Kidney epithelial cell (primary cell): ENCODE results near the gene USP15. TPM values are rescaled to one million over a fixed set of nuclear protein-coding genes. Genes with fewer than 3 reads are reported as not detected.

Experiments
- DNase-seq: peaks from one replicate; pipeline ENCODE4 v3.0.0-alpha.2; 2010; ENCODE audit warnings: low read depth
- H3K27me3 ChIP-seq: 2 replicates; pipeline ENCODE4 v1.6.0; 2011; ENCODE audit warnings: low read length; ENCODE audit not compliant: control insufficient read depth, insufficient read depth
- H3K36me3 ChIP-seq: 2 replicates; pipeline ENCODE4 v1.5.1; 2011; ENCODE audit warnings: low read length; ENCODE audit not compliant: control insufficient read depth, insufficient read depth
- H3K4me3 ChIP-seq: 2 replicates; pipeline ENCODE4 v1.5.1; 2011; ENCODE audit warnings: low read depth, mild to moderate bottlenecking, control low read depth, low read length
- total RNA-seq: library from RNA; depleted of rRNA; stranded (reverse); fragments of >200 nt; gene quantifications from 2 replicates; pipeline ENCODE4 v1.2.3, GENCODE V29; 2015
- TF ChIP-seq, protein P1 (sequence below): IDR thresholded peaks from 2 replicates; pipeline ENCODE4 v1.5.1; 2011; ENCODE audit warnings: mild to moderate bottlenecking, moderate library complexity, low read length, control low read depth, inconsistent platforms; ENCODE audit not compliant: insufficient read depth, poor library complexity, severe bottlenecking

USP15 gene
- total RNA-seq, 1 donor from 2014 or later = 37.5 TPM

DNA sequence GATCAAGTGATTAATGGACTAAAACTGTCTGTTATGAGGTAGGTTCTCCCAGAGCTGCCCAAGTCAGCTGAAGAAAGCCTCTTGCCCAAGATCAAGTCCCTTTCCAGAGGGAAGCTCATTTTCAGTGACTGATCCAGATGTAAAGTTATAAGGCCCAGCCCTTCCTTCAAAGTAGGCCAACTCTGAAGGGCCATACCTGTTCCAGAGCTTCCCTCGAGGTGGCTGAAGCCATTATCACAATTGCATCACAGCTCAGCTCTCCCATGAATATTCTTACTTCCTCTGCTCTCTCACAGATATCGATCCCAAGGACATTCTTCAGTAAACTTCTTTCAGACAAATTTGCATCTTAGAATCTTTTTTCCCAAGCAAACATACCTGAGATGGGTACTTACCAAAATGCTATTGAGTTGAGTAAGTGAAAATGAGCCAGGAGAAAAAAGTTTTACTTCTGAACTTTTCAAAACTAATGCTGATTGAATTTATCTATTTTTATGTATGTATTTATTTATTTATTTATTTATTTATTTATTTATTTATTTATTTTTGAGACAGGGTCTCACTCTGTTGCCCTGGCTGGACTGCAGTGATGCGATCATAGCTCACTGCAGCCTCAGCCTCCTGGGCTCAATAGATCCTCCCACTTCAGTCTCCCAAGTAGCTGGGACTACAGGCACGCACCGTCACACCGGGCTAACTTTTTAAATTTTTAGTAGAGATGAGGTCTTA lies 42.6 kb upstream of the USP15 start:
- Histone ChIP-seq H3K27me3 (no peaks in the 10 kb centered on the region), H3K36me3 (no peaks in the 10 kb centered on the region), H3K4me3 (no peak overlapping the region)
- DNase-seq = no peak
- TF ChIP-seq, protein P1, sequence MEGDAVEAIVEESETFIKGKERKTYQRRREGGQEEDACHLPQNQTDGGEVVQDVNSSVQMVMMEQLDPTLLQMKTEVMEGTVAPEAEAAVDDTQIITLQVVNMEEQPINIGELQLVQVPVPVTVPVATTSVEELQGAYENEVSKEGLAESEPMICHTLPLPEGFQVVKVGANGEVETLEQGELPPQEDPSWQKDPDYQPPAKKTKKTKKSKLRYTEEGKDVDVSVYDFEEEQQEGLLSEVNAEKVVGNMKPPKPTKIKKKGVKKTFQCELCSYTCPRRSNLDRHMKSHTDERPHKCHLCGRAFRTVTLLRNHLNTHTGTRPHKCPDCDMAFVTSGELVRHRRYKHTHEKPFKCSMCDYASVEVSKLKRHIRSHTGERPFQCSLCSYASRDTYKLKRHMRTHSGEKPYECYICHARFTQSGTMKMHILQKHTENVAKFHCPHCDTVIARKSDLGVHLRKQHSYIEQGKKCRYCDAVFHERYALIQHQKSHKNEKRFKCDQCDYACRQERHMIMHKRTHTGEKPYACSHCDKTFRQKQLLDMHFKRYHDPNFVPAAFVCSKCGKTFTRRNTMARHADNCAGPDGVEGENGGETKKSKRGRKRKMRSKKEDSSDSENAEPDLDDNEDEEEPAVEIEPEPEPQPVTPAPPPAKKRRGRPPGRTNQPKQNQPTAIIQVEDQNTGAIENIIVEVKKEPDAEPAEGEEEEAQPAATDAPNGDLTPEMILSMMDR = no peak

DNA sequence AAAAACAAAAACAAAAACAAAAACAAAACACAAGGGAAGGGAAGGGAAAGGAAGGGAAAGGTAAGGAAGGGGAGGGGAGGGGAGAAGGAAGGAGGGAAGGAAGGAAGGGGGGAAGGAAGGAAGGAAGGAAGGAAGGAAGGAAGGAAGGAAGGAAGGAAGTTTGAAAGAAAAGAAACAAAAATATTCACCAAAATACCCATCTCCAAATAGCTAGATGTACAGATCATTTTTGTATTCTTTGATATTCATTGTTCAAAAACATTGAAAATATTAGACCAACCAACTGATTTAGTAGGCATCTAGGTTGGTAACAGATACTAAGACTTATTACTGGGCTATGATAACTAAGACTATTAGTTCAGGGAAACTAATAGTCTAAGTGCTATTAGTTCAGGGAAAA lies 39.1 kb upstream of the USP15 start:
- H3K36me3 ChIP-seq = no peaks in the 10 kb centered on the region
- no peaks in the 10 kb centered on the region for H3K27me3 ChIP-seq
- no peak overlapping the region for H3K4me3 ChIP-seq
- TF ChIP-seq, protein P1 = no peak
- DNase-seq = no peak

DNA sequence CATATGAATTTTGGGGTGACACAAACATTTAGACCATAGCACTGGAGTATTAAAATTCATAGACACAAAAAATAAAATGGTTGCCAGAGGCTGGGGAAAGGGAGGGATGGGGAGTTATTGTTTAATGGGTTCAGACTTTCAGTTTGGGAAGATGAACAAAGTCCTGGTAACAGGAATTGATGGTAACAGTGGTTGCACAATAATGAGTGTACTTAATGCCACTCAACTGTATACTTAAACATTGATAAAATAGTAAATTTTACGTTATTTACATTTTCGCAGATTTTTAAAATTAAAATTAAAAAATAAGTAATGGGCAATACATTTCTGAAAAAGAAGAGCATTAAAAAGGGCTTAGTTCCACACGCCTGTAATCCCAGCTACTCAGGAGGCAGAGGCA lies 35.6 kb upstream of the USP15 start:
- DNase-seq = no peak
- H3K4me3 ChIP-seq = no peak overlapping the region
- TF ChIP-seq, protein P1 = no peak
- no peaks in the 10 kb centered on the region for H3K36me3 ChIP-seq
- no peaks in the 10 kb centered on the region for H3K27me3 ChIP-seq

DNA sequence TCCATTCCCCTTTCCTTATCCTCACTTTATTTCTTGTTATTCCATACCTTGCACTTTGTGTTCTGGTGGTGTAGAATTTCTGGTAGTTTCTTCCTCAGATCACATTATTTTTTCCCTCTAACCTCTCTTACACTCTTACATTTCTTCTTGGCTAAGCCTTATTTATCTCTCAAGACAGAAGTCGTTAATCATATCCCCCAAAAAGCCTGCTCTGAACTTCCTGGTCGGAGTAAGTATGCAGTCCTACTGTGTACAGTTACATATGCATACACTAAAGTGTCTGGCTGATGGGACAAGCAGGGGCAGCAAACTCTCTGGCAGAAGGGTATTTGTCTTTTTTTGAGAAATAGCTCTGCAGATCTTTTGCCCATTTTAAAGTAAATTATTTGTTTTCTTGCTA lies 33.1 kb upstream of the USP15 start:
- TF ChIP-seq, protein P1 = no peak
- Histone ChIP-seq H3K36me3 (no peaks in the 10 kb centered on the region), H3K27me3 (no peaks in the 10 kb centered on the region), H3K4me3 (no peak overlapping the region)
- no peak for DNase-seq

DNA sequence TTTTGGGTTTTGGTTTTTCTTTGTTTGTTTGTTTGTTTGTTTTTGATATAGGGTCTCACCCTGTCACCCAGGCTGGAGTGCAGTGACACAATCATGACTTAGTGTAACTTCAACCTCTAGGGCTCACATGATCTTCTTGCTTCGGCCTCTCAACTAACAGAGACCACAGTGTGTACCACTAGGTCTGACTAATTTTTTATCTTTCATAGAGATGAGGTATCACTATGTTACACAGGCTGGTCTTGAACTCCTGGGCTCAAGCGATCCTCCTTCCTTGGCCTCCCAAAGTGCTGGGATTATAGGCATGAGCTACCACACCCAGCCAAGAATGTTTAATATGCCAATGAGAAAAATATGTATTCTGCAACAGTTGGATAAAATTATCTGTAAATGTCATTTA lies 29.6 kb upstream of the USP15 start:
- no peak for DNase-seq
- Histone ChIP-seq H3K4me3 (no peak overlapping the region), H3K36me3 (no peaks in the 10 kb centered on the region), H3K27me3 (no peaks in the 10 kb centered on the region)
- TF ChIP-seq, protein P1 = no peak
